ENCODE results near the gene PRAMEF1.
"Not testable (repeated sequence)": the region's sequence is repeated elsewhere in the genome, so short reads cannot be mapped to it uniquely, and the experiment has no call there.

The PRAMEF1 gene

DNA sequence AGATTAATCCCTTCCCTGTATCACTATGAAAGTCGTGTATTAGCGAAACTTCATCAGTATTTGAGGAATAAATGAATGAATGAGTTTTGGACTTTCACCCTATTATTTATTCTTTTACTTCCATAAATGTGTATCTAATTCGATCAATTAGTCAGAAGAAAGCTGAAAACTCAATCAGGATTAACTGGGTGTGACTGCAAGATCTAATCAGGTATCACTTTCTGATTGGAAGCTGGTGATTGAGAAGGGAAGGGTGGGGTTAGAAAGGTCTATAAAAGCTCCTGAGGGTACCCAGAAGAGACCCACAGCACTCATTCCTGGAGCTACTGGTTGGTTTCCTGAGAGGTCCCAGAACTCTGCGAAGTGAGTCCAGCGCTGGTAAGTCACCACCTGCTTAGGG, at the start of gene PRAMEF1:
TSS of gene PRAMEF1 (plus strand) at position 301 of the 400 bp plus-strand sequence. CDS start 1,831 bp downstream, outside the sequence.
- not testable (repeated sequence) for DNase-seq

DNA sequence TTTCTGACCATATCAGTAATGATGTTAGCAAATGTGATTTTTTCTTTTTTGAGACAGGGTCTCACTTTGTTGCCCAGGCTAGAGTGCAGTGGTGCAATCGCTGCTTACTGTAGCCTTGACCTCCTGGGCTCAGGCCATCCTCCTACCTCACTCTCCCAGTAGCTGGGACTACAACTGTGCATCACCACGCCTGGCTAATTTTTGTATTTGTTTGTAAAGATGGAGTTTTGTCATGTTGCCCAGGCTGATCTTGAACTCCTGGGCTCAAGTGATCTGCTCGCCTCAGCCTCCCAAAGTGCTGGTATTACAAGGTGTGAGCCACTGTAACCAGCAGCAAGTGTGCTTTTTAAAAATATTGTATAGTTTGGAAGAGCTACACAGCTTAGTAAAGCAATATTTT, 49.3 kb upstream of the PRAMEF1 start:
- DNase-seq = no peak

DNA sequence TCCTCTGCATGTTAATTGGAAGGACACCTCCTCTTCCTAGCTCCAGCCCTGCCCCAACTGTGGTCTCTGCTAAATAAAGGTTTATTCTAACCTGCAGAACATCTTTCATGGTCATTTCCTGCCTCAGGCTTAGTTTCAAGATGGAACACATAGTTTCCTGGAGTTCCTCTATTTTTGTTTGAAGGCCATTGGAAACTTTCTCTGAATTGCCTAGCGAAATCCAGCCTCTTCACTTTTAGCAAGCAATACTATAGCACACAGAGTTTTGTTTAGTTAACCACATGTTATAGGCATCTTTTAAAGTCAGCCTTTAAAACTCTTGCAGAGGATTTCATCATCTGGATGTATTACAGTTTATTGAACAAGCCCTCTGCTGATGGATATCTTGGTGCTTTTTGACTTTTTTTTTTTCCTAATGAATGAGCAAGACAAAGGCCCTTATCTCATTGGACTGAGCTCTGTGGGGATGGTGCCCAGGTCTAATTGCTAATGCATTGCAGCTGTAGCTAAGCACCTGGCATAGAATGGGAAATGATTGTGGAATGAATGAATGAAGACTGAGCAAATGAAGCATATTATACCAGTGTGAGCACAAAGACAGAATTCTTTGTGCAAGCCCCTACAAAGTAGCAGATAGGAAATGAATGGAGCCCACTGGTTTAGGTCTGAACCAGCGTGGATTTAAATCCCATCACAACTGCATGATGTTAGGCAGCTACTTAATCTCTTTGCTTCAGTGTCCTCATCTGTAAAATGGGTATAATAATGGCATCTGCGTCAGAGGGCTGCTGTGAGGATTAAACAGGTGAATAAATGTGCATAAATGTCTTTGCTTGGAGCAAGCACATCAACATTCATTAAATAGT, 45.8 kb upstream of the PRAMEF1 start:
- DNase-seq = no peak

- DNase-seq = no peak
Observed at GRCh38 chr1:12745992-12746323, 45.2 kb upstream of the PRAMEF1 start, which contains the start of gene CFAP107. Gene CFAP107, plus strand, starts transcription at chr1:12746200. Its CDS starts 231 bp downstream, at chr1:12746431.

- no peak for DNase-seq
Observed at GRCh38 chr1:12748778-12749355, 42.3 kb upstream of the PRAMEF1 start.

DNA sequence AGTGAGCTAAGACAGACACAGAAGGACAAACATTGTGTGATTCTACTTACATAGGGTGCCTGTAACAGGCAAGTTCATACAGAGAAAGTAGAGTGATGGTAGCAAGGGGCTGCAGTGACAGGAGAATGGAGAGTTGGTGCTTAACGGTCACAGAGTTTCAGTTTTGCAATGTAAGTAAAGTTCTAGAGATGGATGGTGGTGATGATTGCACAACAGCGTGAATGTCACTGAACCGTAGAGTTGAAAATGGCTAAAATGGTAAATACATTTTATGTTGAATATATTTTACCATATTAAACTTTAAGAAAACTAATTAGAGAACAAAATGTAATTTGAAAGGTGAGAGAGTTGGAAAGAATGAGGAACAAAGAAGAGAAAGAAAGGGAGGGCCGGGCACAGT, 36.5 kb upstream of the PRAMEF1 start:
- DNase-seq = no peak

GRCh38 chr1:12756273-12756672, 34.9 kb upstream of the PRAMEF1 start:
- DNase-seq = no peak

DNA sequence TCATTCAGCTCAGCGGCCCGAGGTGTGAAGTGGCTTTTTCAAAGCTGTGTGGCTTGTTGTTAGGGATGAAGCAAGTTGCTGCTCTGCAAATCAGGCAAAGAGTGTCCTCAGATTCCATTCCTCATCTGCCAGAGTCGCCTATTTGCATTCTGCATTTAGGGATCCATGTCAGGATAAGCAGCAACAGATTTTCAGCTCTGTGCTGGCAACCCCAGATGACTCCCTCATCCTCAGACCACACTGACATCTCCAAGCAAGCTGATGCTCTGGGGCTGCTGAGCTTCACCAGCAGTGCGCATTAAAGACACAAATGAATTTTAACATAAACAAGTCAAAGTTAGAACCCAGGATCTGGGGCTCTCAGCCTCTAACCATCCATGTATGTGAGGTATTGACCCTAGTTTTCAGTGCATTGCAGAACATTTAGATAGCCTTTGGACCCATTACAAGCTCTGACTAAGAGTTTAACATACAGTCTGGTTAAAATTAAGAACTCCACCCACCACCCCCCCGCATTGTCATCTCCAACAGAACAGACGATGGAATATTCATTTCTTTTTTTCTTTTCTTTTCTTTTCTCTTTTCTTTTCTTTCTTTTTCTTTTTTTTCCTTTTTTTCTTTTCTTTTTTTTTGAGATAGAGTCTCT, 34.3 kb upstream of the PRAMEF1 start:
- DNase-seq = no peak

DNA sequence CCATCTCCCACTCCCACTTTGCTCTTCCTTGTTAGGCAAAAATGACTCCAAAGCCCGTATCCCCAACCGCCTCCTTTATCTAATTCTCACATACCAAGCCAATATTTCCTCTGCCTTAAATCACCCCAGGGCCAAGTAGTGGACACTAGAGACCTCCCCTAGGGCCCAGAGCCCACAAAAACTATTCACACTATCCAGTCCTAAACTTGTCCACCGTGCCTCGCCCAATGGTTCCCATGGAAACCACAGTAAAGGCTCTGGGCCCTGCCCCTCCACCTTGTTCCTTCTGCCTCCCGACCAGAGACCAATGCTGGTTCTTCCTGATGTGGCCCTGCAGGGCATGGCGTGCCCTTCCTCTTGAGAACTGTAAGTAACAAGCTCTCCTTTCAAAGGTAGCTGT, 33.4 kb upstream of the PRAMEF1 start:
- DNase-seq = no peak

GRCh38 chr1:12760256-12760795, 30.9 kb upstream of the PRAMEF1 start:
- DNase-seq = no peak

- DNase-seq = no peak
Observed at GRCh38 chr1:12761781-12762180, 29.4 kb upstream of the PRAMEF1 start.

- DNase-seq = no peak
Observed at GRCh38 chr1:12762766-12763165, 28.4 kb upstream of the PRAMEF1 start.

GRCh38 chr1:12763479-12763878, 27.7 kb upstream of the PRAMEF1 start:
- DNase-seq = no peak

DNA sequence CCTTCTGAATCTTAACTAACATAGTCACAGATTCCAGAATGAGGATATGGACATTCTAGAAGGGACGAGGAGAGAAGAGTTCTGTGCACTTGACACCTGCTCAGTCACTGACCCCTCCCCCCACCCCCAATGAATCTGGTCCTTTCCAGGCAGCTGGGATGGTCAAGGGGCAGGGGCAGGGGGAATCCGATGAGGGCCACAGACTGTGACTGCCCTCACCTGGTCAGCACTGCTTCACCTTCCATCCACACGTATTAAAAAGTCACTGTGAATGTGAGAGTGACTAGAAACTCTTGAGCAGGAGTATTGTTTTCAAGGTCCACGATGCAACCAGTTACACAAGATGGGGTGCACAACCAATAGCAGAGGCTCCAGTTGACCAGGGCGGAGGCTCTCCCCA, 27.2 kb upstream of the PRAMEF1 start:
- no peak for DNase-seq

DNA sequence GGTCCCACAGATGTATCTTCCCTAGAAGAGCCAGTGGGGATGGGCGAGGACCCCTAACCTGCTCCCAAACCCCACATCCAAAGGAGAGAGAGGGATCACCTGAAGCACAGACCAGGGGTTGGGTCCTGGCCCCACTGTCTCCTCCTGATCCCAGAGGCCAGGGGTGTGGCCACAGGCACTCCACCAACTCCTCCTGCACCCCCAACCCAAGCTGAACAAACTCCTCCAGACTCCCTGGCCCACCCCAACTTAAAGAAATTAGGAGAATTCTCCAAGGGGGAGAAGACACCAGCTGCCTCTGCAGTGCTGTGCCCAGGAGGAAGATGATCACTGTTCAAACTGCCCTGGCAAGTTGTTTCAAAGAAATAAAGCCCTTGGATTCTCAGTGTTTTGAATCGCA, 22.2 kb upstream of the PRAMEF1 start:
- DNase-seq = no peak

DNA sequence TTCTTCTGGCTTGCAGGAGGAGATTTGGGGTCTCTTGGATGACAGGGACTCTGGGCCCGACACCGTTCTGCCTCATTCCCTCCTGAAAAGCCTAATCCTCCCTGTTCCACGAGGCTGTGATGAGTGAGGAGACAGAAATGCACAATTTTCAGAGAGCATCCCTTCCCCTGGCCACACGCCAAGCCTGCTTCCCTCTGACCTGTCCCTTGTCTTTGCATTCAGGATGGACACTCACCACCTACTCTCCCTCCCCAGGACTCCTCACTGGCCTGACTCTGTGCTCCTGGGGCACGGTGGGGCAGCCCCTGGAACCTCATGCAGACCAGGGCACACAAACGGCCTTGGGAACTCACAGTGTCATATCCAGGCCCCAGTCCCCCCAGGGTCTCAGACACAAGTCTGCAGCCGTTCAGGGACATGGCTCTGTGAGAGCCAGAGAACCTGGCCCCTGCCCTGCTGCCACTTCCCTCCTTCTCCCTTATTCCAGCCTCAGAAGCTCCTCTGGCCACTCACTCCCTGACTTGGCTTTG, 21.2 kb upstream of the PRAMEF1 start:
- no peak for DNase-seq

- DNase-seq = no peak
Observed at GRCh38 chr1:12770620-12771019, 20.6 kb upstream of the PRAMEF1 start.

DNA sequence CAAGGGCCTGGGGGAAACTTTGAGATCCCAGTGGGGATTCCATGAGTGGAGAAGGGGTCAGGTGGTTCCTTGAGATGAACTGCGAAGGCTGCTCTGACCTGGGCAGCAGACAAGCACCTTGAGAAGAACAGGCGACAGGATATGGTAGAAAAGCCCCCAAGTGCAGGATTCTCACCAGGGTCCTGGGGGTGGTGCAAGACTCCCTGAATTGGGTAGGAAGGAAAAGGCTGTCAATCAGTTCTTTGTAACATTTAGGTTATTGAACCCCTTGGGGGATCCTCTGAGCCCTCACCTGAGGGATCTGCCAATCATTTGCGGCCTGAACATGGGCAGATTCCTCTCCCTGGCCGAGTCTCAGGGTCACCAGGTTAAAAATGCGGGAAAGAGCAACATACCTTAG, 20.0 kb upstream of the PRAMEF1 start:
- no peak for DNase-seq

DNA sequence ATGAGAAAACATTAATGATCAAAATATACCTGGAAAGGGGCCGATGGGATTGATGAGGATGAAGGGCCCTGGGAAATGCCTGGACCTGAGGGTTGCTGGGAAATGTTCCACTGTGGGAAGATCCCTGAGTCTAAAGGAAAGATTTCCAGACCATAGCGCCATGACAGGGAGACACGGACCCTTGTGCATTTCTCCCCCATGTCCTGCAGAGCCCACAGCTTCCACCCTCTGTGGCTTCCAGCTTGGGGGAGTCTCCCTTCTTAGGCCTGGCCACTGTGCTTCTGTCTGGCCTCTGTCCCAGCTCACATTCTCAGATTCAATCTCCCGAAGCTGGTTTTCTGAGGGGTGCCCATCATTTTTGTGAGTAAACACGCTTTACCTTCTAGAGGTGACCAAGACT, 18.7 kb upstream of the PRAMEF1 start:
- DNase-seq = no peak

GRCh38 chr1:12773438-12773837, 17.8 kb upstream of the PRAMEF1 start, which contains the start of gene PRAMEF12:
Gene PRAMEF12, plus strand, starts transcription at chr1:12773738. Its CDS starts 1,130 bp downstream, at chr1:12774868.
- DNase-seq = no peak

DNA sequence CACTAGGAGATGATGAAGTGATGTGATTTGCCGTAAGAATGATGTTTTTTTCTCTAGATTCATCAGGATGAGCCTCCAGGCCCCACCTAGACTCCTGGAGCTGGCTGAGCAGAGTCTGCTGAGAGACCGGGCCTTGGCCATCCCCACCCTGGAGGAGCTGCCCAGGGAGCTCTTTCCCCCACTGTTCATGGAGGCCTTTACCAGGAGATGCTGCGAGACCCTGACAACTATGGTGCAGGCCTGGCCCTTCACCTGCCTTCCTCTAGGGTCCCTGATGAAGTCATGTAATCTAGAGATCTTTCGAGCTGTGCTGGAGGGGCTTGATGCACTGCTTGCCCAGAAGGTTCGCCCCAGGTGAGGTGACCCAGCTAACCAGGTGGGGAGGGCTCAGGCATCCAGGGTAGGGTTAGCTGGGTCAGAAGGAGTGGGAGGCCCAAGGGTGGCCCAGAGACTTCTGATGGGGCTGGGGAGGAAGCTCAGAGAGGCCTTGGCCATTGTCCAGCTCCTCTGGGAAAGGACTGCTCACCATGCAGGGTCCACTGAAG, 16.3 kb upstream of the PRAMEF1 start:
- DNase-seq = no peak

- no peak for DNase-seq
Observed at GRCh38 chr1:12775443-12775842, 15.8 kb upstream of the PRAMEF1 start.
